ENCODE data around the gene MAPK14.

GRCh38 chr6:36135053-36135731, 107.6 kb downstream of the MAPK14 start:
- no peak for TF ChIP-seq EZH2 (IDR thresholded peaks at IDR 0.05; ENCODE audit: insufficient read depth, poor library complexity, severe bottlenecking)
- no peak for TF ChIP-seq EZH2phosphoT487 (IDR thresholded peaks at IDR 0.05; ENCODE audit: insufficient read depth, low read depth)

Measured in GM23248 (cell line).